ENCODE data around the gene CRELD2. TPM values are rescaled to one million over a fixed set of nuclear protein-coding genes. Genes with fewer than 3 reads are reported as not detected.

The CRELD2 gene
- total and polyA plus RNA-seq, 2 of the 13 experiments (the other 11 are each of a cell fraction or from before 2014, with no cell fraction given): 17.2 to 44.7 TPM

DNA sequence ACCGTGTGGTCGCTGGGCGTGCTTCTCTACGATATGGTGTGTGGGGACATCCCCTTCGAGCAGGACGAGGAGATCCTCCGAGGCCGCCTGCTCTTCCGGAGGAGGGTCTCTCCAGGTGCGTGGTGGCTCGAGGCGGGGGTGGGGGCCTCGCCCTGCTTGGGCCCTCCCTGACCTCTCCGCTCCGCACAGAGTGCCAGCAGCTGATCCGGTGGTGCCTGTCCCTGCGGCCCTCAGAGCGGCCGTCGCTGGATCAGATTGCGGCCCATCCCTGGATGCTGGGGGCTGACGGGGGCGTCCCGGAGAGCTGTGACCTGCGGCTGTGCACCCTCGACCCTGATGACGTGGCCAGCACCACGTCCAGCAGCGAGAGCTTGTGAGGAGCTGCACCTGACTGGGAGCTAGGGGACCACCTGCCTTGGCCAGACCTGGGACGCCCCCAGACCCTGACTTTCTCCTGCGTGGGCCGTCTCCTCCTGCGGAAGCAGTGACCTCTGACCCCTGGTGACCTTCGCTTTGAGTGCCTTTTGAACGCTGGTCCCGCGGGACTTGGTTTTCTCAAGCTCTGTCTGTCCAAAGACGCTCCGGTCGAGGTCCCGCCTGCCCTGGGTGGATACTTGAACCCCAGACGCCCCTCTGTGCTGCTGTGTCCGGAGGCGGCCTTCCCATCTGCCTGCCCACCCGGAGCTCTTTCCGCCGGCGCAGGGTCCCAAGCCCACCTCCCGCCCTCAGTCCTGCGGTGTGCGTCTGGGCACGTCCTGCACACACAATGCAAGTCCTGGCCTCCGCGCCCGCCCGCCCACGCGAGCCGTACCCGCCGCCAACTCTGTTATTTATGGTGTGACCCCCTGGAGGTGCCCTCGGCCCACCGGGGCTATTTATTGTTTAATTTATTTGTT is 44.6 kb downstream of the CRELD2 start:
- DNase-seq (ENCODE audit: low spot score): no peak
- no peak for ATAC-seq
- in situ Hi-C loops (cut with HindIII; ENCODE audit: extremely low pct_ligation_motif_present, low pct_unique_long_range_greater_than_20kb): no loop called here
- Histone ChIP-seq H3K27me3 (ENCODE audit: control insufficient read depth in 1 of 2, insufficient read depth in 2 of 2, low read length in 2 of 2) (no peaks in the 10 kb centered on the region; a peak in 1 of 5 replicates), H3K4me1 (ENCODE audit: insufficient read depth, low read length) (peaks cover 75% of the 10 kb centered on the region), H3K79me2 (ENCODE audit: insufficient read depth, low read length) (peaks cover 36% of the 10 kb centered on the region), H3K9me3 (ENCODE audit: low read length) (no peaks in the 10 kb centered on the region), H3K36me3 (replicated peaks in 1 of 2; ENCODE audit: control insufficient read depth in 1 of 2, insufficient read depth in 2 of 2, low read length in 2 of 2) (peaks cover 9 to 23% of the 10 kb centered on the region in 2 experiments), H3K4me2 (ENCODE audit: low read depth, low read length) (peak overlapping the region; percentile 94), H3K4me3 (replicated peaks in 1 of 3; ENCODE audit: insufficient read depth in 1 of 3, low read depth in 2 of 3, low read length in 3 of 3) (peak overlapping the region; percentile 65 to 99 (median 97)), H3K9ac (ENCODE audit: insufficient read depth, low read depth, low read length) (peak overlapping the region; percentile 73), H2AFZ (ENCODE audit: low read length) (no peak overlapping the region), H3K27ac (ENCODE audit: extremely low read length, insufficient read depth, low read length) (peak overlapping the region; percentile 72), H4K20me1 (ENCODE audit: insufficient read depth, low read length) (peaks cover 37% of the 10 kb centered on the region)
- TSS peak; percentile 47 for BruUV-seq (replicated peaks)
- ChIA-PET CTCF (ENCODE audit: low intra/inter-chr PET ratio, low total read pairs) (no interaction called here), POLR2A (interaction anchor here (0.6 to 16.4 kb wide), 6 partner anchors 8 to 32 kb away, joined by 3 to 722 read pairs (median 24); partner anchors contain the start of gene PIM3)
- intact Hi-C loops (cut with micrococcal nuclease; ENCODE audit: unreplicated experiment): no loop called here
- FAIRE-seq: no peak
- 63% methylated on average over 31 of the region's 63 CpGs for WGBS (ENCODE audit: low lambda C conversion rate)
- TF ChIP-seq POLR2AphosphoS2 (IDR thresholded peaks at IDR 0.05; ENCODE audit: low read depth, low read length): no peak
- TF ChIP-seq POLR2AphosphoS5 (IDR thresholded peaks at IDR 0.05; ENCODE audit: low read depth, low read length): no peak
- TF ChIP-seq ZNF556 (CRISPR knock-in tag; IDR thresholded peaks at IDR 0.05; ENCODE audit: borderline replicate concordance): no peak
- TF ChIP-seq GFI1 (CRISPR knock-in tag; IDR thresholded peaks at IDR 0.05; ENCODE audit: borderline replicate concordance): no peak
- TF ChIP-seq, protein P1, sequence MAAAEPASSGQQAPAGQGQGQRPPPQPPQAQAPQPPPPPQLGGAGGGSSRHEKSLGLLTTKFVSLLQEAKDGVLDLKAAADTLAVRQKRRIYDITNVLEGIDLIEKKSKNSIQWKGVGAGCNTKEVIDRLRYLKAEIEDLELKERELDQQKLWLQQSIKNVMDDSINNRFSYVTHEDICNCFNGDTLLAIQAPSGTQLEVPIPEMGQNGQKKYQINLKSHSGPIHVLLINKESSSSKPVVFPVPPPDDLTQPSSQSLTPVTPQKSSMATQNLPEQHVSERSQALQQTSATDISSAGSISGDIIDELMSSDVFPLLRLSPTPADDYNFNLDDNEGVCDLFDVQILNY (CRISPR knock-in tag; conservative IDR thresholded peaks at IDR 0.05): no peak
- TF ChIP-seq HNRNPL (IDR thresholded peaks at IDR 0.05; ENCODE audit: low read depth, low read length): peak; percentile 58; the same call in 1 of the 2 replicates
- TF ChIP-seq, protein P2, sequence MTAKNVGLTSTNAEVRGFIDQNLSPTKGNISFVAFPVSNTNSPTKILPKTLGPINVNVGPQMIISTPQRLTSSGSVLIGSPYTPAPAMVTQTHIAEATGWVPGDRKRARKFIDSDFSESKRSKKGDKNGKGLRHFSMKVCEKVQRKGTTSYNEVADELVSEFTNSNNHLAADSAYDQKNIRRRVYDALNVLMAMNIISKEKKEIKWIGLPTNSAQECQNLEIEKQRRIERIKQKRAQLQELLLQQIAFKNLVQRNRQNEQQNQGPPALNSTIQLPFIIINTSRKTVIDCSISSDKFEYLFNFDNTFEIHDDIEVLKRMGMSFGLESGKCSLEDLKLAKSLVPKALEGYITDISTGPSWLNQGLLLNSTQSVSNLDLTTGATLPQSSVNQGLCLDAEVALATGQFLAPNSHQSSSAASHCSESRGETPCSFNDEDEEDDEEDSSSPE (CRISPR knock-in tag; IDR thresholded peaks at IDR 0.05): no peak
- TF ChIP-seq FOXO1 (CRISPR knock-in tag; IDR thresholded peaks at IDR 0.05): no peak
- TF ChIP-seq ZNF34 (CRISPR knock-in tag; IDR thresholded peaks at IDR 0.05; ENCODE audit: borderline replicate concordance): no peak
- TF ChIP-seq RARG (CRISPR knock-in tag; IDR thresholded peaks at IDR 0.05; ENCODE audit: low read depth): no peak
- TF ChIP-seq, protein P3, sequence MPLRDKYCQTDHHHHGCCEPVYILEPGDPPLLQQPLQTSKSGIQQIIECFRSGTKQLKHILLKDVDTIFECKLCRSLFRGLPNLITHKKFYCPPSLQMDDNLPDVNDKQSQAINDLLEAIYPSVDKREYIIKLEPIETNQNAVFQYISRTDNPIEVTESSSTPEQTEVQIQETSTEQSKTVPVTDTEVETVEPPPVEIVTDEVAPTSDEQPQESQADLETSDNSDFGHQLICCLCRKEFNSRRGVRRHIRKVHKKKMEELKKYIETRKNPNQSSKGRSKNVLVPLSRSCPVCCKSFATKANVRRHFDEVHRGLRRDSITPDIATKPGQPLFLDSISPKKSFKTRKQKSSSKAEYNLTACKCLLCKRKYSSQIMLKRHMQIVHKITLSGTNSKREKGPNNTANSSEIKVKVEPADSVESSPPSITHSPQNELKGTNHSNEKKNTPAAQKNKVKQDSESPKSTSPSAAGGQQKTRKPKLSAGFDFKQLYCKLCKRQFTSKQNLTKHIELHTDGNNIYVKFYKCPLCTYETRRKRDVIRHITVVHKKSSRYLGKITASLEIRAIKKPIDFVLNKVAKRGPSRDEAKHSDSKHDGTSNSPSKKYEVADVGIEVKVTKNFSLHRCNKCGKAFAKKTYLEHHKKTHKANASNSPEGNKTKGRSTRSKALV (CRISPR knock-in tag; IDR thresholded peaks at IDR 0.05): no peak
- TF ChIP-seq NBN (conservative IDR thresholded peaks at IDR 0.05): no peak
- no peak for TF ChIP-seq ARHGAP35 (CRISPR knock-in tag; IDR thresholded peaks at IDR 0.05; ENCODE audit: borderline replicate concordance)
- TF ChIP-seq, protein P4, sequence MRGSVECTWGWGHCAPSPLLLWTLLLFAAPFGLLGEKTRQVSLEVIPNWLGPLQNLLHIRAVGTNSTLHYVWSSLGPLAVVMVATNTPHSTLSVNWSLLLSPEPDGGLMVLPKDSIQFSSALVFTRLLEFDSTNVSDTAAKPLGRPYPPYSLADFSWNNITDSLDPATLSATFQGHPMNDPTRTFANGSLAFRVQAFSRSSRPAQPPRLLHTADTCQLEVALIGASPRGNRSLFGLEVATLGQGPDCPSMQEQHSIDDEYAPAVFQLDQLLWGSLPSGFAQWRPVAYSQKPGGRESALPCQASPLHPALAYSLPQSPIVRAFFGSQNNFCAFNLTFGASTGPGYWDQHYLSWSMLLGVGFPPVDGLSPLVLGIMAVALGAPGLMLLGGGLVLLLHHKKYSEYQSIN (CRISPR knock-in tag; IDR thresholded peaks at IDR 0.05; ENCODE audit: borderline replicate concordance): no peak
- no peak for TF ChIP-seq BCL6 (CRISPR knock-in tag; IDR thresholded peaks at IDR 0.05)
- TF ChIP-seq SNAPC2 (CRISPR knock-in tag; IDR thresholded peaks at IDR 0.05): peak; percentile 32; the same call in 1 of the 2 replicates

All from HepG2 (cell line).